IMR-90 (cell line): ENCODE data around the gene RNF213.

Source experiments
- CEBPB ChIP-seq: IDR thresholded peaks from 2 replicates; pipeline ENCODE4 v1.6.1; 2012; ENCODE audit warnings: low read depth, low read length, improper control_type of control experiment
- CHD1 ChIP-seq: IDR thresholded peaks from 2 replicates; pipeline ENCODE4 v1.6.1; 2012; ENCODE audit warnings: low read depth, low read length, improper control_type of control experiment
- FOS ChIP-seq: fragments of 150-350 bp; IDR thresholded peaks from 2 replicates; pipeline ENCODE4 v1.6.1; 2016; ENCODE audit warnings: low read depth, low read length
- MAFK ChIP-seq: IDR thresholded peaks from 2 replicates; pipeline ENCODE4 v1.6.1; 2012; ENCODE audit warnings: low read depth, low read length, improper control_type of control experiment
- MXI1 ChIP-seq: IDR thresholded peaks from 2 replicates; pipeline ENCODE4 v1.6.1; 2012; ENCODE audit warnings: low read depth, mild to moderate bottlenecking, low read length, moderate library complexity, borderline replicate concordance
- NFE2L2 ChIP-seq: fragments of 150-350 bp; IDR thresholded peaks from 2 replicates; pipeline ENCODE4 v1.6.1; 2016; ENCODE audit warnings: low read depth, mild to moderate bottlenecking, low read length
- POLR2A ChIP-seq: IDR thresholded peaks from 2 replicates; pipeline ENCODE4 v1.6.1; 2012; ENCODE audit warnings: mild to moderate bottlenecking, low read depth, low read length
- RAD21 ChIP-seq: IDR thresholded peaks from 2 replicates; pipeline ENCODE4 v1.6.1; 2012; ENCODE audit warnings: low read length, improper control_type of control experiment
- RFX5 ChIP-seq: IDR thresholded peaks from 2 replicates; pipeline ENCODE4 v1.8.0; 2012; ENCODE audit warnings: low read depth, mild to moderate bottlenecking, low read length, moderate library complexity
- TF ChIP-seq, protein P1 (sequence below): conservative IDR thresholded peaks from 2 replicates; pipeline ENCODE4 v1.5.1; 2012; ENCODE audit warnings: mild to moderate bottlenecking, low read depth, low read length, improper control_type of control experiment
- TF ChIP-seq, protein P2 (sequence below): fragments of 150-350 bp; IDR thresholded peaks from 2 replicates; pipeline ENCODE4 v1.6.1; 2017; ENCODE audit warnings: mild to moderate bottlenecking, antibody characterized with exemption, low read length, low read depth

DNA sequence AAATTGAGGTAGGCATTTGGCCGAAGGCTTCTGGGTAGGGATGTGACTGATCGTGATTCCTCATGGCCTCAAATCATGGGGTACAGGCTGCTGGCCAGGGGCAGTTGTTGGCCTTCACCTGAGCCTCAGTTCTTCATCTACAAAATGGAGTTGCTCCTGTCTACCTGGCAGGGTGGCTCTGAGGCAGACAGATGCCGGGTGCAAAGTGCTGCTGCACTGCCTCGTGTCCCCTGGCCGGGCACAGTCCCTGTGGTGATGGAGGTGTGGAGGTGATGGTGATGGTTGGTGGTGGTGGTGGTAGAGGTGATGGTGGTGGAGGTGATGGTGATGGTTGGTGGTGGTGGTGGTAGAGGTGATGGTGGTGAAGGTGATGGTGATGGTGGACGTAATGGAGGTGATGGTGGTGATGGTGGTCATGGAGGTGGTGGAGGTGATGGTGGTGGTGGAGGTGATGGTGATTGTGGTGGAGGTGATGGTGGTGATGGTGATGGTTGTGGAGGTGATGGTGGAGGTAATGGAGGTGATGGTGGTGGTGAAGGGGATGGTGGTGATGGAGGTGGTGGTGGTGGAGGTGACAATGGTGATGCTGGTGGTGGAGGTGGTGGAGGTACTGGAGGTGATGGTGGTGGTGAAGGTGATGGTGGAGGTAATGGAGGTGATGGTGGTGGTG, 52.6 kb downstream of the RNF213 start:
- TF ChIP-seq RFX5, result no peak
- TF ChIP-seq, protein P1, sequence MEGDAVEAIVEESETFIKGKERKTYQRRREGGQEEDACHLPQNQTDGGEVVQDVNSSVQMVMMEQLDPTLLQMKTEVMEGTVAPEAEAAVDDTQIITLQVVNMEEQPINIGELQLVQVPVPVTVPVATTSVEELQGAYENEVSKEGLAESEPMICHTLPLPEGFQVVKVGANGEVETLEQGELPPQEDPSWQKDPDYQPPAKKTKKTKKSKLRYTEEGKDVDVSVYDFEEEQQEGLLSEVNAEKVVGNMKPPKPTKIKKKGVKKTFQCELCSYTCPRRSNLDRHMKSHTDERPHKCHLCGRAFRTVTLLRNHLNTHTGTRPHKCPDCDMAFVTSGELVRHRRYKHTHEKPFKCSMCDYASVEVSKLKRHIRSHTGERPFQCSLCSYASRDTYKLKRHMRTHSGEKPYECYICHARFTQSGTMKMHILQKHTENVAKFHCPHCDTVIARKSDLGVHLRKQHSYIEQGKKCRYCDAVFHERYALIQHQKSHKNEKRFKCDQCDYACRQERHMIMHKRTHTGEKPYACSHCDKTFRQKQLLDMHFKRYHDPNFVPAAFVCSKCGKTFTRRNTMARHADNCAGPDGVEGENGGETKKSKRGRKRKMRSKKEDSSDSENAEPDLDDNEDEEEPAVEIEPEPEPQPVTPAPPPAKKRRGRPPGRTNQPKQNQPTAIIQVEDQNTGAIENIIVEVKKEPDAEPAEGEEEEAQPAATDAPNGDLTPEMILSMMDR, result no peak
- TF ChIP-seq FOS, result no peak
- no peak for TF ChIP-seq POLR2A
- no peak for TF ChIP-seq RAD21
- TF ChIP-seq CHD1, result no peak
- TF ChIP-seq MXI1, result no peak
- no peak for TF ChIP-seq NFE2L2
- TF ChIP-seq CEBPB, result no peak
- TF ChIP-seq MAFK, result no peak
- TF ChIP-seq, protein P2, sequence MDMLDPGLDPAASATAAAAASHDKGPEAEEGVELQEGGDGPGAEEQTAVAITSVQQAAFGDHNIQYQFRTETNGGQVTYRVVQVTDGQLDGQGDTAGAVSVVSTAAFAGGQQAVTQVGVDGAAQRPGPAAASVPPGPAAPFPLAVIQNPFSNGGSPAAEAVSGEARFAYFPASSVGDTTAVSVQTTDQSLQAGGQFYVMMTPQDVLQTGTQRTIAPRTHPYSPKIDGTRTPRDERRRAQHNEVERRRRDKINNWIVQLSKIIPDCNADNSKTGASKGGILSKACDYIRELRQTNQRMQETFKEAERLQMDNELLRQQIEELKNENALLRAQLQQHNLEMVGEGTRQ, result no peak
